ENCODE data around the gene OPALIN.

DNA sequence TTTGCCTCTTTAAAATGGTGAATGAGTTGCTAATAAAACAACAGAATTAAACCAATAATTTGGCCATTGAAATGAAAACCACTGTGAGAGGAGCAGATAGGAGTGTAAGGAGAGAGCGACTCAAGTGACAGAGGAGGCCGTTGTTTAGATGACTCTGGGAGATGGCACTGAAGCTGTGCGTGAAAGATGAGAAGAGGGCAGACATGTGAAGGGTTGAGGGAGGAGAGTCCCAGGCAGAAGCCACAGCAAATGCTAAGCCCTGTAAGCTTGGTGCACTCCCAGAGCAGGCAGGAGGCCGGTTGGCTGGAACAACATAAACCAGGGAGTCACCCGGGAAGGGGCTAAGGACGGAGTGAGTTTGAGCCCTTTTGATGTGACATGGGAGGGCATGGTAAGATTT lies 814 bp upstream of the OPALIN start:
- TF ChIP-seq, protein P1, sequence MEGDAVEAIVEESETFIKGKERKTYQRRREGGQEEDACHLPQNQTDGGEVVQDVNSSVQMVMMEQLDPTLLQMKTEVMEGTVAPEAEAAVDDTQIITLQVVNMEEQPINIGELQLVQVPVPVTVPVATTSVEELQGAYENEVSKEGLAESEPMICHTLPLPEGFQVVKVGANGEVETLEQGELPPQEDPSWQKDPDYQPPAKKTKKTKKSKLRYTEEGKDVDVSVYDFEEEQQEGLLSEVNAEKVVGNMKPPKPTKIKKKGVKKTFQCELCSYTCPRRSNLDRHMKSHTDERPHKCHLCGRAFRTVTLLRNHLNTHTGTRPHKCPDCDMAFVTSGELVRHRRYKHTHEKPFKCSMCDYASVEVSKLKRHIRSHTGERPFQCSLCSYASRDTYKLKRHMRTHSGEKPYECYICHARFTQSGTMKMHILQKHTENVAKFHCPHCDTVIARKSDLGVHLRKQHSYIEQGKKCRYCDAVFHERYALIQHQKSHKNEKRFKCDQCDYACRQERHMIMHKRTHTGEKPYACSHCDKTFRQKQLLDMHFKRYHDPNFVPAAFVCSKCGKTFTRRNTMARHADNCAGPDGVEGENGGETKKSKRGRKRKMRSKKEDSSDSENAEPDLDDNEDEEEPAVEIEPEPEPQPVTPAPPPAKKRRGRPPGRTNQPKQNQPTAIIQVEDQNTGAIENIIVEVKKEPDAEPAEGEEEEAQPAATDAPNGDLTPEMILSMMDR (IDR thresholded peaks at IDR 0.05), result no peak
- no peak for TF ChIP-seq POLR2A (IDR thresholded peaks at IDR 0.05)

Data from heart left ventricle (tissue), 13 donors.